Hepatocyte (in vitro differentiated cells): ENCODE results near the gene SH3BGRL3. TPM values are rescaled to one million over a fixed set of nuclear protein-coding genes. Genes with fewer than 3 reads are reported as not detected.
A peak's percentile ranks its signal among the peaks of the same experiment; 100 is the strongest.

ENCODE experiments used
- DNase-seq: peaks from one replicate; pipeline ENCODE4 v3.0.0-alpha.2; 2016; ENCODE audit warnings: low spot score
- H2AFZ ChIP-seq: fragments of 200-600 bp; sonication (generic); 2 replicates; pipeline ENCODE4 v1.6.0; 2016; ENCODE audit warnings: antibody characterized with exemption, mild to moderate bottlenecking
- H3K27ac ChIP-seq: fragments of 200-600 bp; sonication (generic); 2 replicates; pipeline ENCODE4 v1.5.1; 2016; ENCODE audit warnings: mild to moderate bottlenecking
- H3K27me3 ChIP-seq: fragments of 200-600 bp; sonication (generic); 2 replicates; pipeline ENCODE4 v1.6.1; 2016
- H3K36me3 ChIP-seq: fragments of 200-600 bp; sonication (generic); replicated peaks from 2 replicates; pipeline ENCODE4 v1.5.1; 2016; ENCODE audit warnings: low read depth; ENCODE audit not compliant: insufficient read depth
- H3K4me1 ChIP-seq: fragments of 200-600 bp; sonication (generic); 2 replicates; pipeline ENCODE4 v1.5.1; 2016; ENCODE audit warnings: mild to moderate bottlenecking, moderate library complexity; ENCODE audit not compliant: insufficient read depth
- H3K4me2 ChIP-seq: fragments of 200-600 bp; sonication (generic); 2 replicates; pipeline ENCODE4 v1.6.0; 2016
- H3K4me3 ChIP-seq: fragments of 200-600 bp; sonication (generic); 2 replicates; pipeline ENCODE4 v1.5.1; 2016; ENCODE audit warnings: mild to moderate bottlenecking
- H3K79me2 ChIP-seq: fragments of 200-600 bp; sonication (generic); 2 replicates; pipeline ENCODE4 v1.6.0; 2017; ENCODE audit warnings: mild to moderate bottlenecking
- H3K9me2 ChIP-seq: fragments of 200-600 bp; sonication (generic); replicated peaks from 2 replicates; pipeline ENCODE4 v1.6.0; 2017; ENCODE audit warnings: mild to moderate bottlenecking; ENCODE audit not compliant: insufficient read depth
- H3K9me3 ChIP-seq: fragments of 200-600 bp; sonication (generic); 2 replicates; pipeline ENCODE4 v1.5.1; 2016; ENCODE audit warnings: low read depth, mild to moderate bottlenecking
- H4K20me1 ChIP-seq: fragments of 200-600 bp; sonication (generic); 2 replicates; pipeline ENCODE4 v1.6.0; 2016; ENCODE audit warnings: mild to moderate bottlenecking; ENCODE audit not compliant: insufficient read depth, poor library complexity, severe bottlenecking
- EZH2 ChIP-seq: fragments of 200-600 bp; sonication (generic); IDR thresholded peaks from 2 replicates; pipeline ENCODE4 v1.6.1; 2016; ENCODE audit warnings: antibody characterized with exemption, mild to moderate bottlenecking, borderline replicate concordance
- EZH2phosphoT487 ChIP-seq: fragments of 200-600 bp; sonication (generic); IDR thresholded peaks from one replicate; pipeline ENCODE4 v1.6.1; 2018; ENCODE audit warnings: antibody characterized with exemption, mild to moderate bottlenecking, low read depth, moderate library complexity; ENCODE audit not compliant: unreplicated experiment, severe bottlenecking
- WGBS: methylation state at CpG from one replicate; pipeline ENCODE4 v1.1.6; 2016; ENCODE audit warnings: low lambda C conversion rate; ENCODE audit errors: missing lambda C conversion rate; 5-methylcytosine and 5-hydroxymethylcytosine counted together
- polyA plus RNA-seq: library from polyadenylated mRNA; unstranded; fragments of >200 nt; fragmentation: Nextera tagmentation; extraction: Ambion mirVana; gene quantifications from 2 replicates; pipeline ENCODE4 v1.2.1, GENCODE V29; 2016
- total RNA-seq: library from RNA; depleted of rRNA; stranded (reverse); fragments of >200 nt; gene quantifications from 2 replicates; pipeline ENCODE4 v1.2.3, GENCODE V29; 2014
- TF ChIP-seq, protein P1 (sequence below): fragments of 200-600 bp; sonication (generic); IDR thresholded peaks from 2 replicates; pipeline ENCODE4 v1.5.1; 2016; ENCODE audit warnings: antibody characterized with exemption, mild to moderate bottlenecking; ENCODE audit not compliant: poor library complexity

SH3BGRL3 gene
- total and polyA plus RNA-seq, 2 experiments from 2014 or later, result 35.9 to 420 TPM

DNA sequence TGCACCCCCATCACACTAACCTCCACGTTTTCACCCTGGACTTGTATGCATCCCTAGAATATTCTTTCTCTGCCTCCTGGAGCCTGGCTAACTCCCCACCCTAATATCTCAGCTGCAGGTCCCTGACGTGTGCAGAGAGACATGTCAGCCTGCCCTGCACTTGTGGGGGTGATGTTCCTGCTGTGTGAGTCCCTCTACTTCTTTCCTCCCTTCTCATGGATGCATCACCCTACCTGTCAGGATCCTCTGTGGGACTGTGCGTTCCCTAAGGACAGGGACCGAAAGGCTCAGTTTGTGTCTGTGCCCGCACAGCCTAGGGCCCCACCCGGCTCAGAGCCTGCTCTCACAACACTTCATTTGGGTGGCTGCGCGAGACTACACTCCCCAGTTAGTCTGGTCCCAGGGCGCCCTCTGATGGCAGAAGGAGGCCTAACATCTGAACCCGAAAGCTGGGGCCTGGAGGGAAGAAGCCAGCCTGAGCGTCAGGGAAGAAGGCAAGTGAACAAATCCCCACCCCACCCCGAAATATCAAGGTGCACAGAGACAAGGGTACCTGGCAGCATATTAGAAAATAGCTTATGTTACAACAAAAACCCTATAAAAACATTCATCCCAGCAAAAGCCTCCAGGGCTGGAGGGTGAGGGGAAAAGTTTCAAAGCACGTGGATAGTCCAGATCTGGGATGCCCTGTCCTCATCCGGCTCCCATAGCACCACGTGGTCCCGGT is 41.6 kb downstream of the SH3BGRL3 start:
- Histone ChIP-seq H3K4me3 (no peak overlapping the region), H4K20me1 (no peaks in the 10 kb centered on the region), H3K9me3 (no peaks in the 10 kb centered on the region), H3K4me2 (no peak overlapping the region), H3K9me2 (no peaks in the 10 kb centered on the region), H3K4me1 (no peaks in the 10 kb centered on the region), H2AFZ (no peak overlapping the region), H3K36me3 (no peaks in the 10 kb centered on the region), H3K79me2 (no peaks in the 10 kb centered on the region), H3K27ac (no peak overlapping the region), H3K27me3 (no peaks in the 10 kb centered on the region)
- TF ChIP-seq, protein P1, sequence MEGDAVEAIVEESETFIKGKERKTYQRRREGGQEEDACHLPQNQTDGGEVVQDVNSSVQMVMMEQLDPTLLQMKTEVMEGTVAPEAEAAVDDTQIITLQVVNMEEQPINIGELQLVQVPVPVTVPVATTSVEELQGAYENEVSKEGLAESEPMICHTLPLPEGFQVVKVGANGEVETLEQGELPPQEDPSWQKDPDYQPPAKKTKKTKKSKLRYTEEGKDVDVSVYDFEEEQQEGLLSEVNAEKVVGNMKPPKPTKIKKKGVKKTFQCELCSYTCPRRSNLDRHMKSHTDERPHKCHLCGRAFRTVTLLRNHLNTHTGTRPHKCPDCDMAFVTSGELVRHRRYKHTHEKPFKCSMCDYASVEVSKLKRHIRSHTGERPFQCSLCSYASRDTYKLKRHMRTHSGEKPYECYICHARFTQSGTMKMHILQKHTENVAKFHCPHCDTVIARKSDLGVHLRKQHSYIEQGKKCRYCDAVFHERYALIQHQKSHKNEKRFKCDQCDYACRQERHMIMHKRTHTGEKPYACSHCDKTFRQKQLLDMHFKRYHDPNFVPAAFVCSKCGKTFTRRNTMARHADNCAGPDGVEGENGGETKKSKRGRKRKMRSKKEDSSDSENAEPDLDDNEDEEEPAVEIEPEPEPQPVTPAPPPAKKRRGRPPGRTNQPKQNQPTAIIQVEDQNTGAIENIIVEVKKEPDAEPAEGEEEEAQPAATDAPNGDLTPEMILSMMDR, result peak; percentile 94
- no peak for TF ChIP-seq EZH2phosphoT487
- peak; percentile 89 for DNase-seq
- WGBS, result 32% methylated on average over 16 of the region's 16 CpGs

- no peaks in the 10 kb centered on the region for H3K27me3 ChIP-seq
- H3K4me2 ChIP-seq, result no peak overlapping the region
- no peaks in the 10 kb centered on the region for H3K36me3 ChIP-seq
- H4K20me1 ChIP-seq, result no peaks in the 10 kb centered on the region
- no peak overlapping the region for H3K4me3 ChIP-seq
- H3K4me1 ChIP-seq, result no peaks in the 10 kb centered on the region
- H3K9me2 ChIP-seq, result no peaks in the 10 kb centered on the region
- H3K79me2 ChIP-seq, result no peaks in the 10 kb centered on the region
- no peak overlapping the region for H3K27ac ChIP-seq
- no peak for DNase-seq
- no peaks in the 10 kb centered on the region for H3K9me3 ChIP-seq
- no peak overlapping the region for H2AFZ ChIP-seq
- TF ChIP-seq, protein P1, result no peak
- no peak for TF ChIP-seq EZH2
- TF ChIP-seq EZH2phosphoT487, result no peak
- 85% methylated on average over 10 of the region's 10 CpGs for WGBS
These were observed 42.1 kb downstream of the SH3BGRL3 start for GRCh38 chr1:26322042-26322331.

GRCh38 chr1:26323382-26323781 is 43.5 kb downstream of the SH3BGRL3 start:
- TF ChIP-seq EZH2phosphoT487 (no peak), EZH2 (no peak)
- TF ChIP-seq, protein P1, result no peak
- H3K79me2 ChIP-seq, result no peaks in the 10 kb centered on the region
- H3K9me3 ChIP-seq, result no peaks in the 10 kb centered on the region
- H3K9me2 ChIP-seq, result no peaks in the 10 kb centered on the region
- no peak overlapping the region for H3K4me2 ChIP-seq
- H2AFZ ChIP-seq, result no peak overlapping the region
- no peaks in the 10 kb centered on the region for H4K20me1 ChIP-seq
- H3K4me1 ChIP-seq, result no peaks in the 10 kb centered on the region
- DNase-seq, result no peak
- no peaks in the 10 kb centered on the region for H3K36me3 ChIP-seq
- WGBS, result 96% methylated on average over 2 of the region's 2 CpGs
- H3K27ac ChIP-seq, result no peak overlapping the region
- no peak overlapping the region for H3K4me3 ChIP-seq
- no peaks in the 10 kb centered on the region for H3K27me3 ChIP-seq

DNA sequence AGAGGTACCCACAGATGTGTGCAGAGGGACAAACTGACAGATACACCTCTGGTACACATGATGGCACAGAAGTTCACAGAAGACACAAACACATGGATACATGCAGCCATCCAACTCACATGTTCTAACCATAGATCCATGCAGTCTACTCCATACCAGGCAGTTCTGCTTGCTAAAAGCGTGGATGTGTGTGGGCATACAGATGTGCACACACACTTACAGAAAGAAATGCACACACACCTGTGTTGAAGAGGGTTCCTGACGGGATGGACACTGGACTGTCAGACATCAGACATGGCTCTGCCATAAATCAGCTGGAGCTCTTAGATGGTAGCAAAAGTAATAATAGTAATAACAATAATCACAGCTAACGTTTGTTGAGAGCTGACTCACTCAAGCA is 44.7 kb downstream of the SH3BGRL3 start:
- H4K20me1 ChIP-seq, result no peaks in the 10 kb centered on the region
- no peak overlapping the region for H3K4me3 ChIP-seq
- H2AFZ ChIP-seq, result no peak overlapping the region
- no peak for DNase-seq
- H3K27ac ChIP-seq, result no peak overlapping the region
- H3K36me3 ChIP-seq, result no peaks in the 10 kb centered on the region
- H3K27me3 ChIP-seq, result no peaks in the 10 kb centered on the region
- no peaks in the 10 kb centered on the region for H3K4me1 ChIP-seq
- H3K9me3 ChIP-seq, result no peaks in the 10 kb centered on the region
- H3K9me2 ChIP-seq, result no peaks in the 10 kb centered on the region
- H3K4me2 ChIP-seq, result no peak overlapping the region
- TF ChIP-seq EZH2 (no peak), EZH2phosphoT487 (no peak)
- TF ChIP-seq, protein P1, result no peak
- no peaks in the 10 kb centered on the region for H3K79me2 ChIP-seq
- 86% methylated on average over 3 of the region's 3 CpGs for WGBS
